ENCODE data around the gene SLC12A7.

SLC12A7 gene

DNA sequence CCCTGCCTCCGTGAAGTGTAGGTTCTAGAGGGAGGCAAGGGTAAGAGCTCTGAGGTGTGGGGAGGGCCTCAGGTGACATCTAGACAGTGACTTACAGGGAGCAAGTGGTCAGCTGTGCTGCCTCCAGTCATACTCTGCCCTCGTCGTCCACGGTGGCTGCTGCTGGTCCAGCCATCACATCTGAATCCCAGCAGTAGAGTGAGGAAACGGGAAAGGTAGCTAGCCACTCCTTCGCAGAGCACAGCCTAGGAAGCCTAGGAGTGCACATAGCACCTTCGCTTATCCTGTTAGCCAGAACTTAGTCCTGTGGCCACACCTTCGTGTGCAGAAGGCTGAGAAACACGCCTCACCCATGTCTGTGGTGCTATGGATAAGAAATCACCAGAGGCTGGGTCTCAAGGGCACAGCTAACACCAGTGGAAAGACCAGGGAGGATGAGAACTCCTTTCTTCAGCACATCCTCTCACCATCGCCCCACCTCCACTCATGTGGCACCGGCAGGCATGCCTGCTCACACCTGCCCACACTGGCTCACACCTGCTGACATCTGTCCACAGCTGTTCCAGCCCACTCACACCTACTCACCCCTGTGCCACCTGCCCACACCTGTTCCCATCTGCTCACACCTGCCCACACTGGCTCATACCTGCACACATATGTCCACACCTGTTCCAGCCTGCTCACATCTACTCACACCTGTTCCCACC is 45.0 kb upstream of the SLC12A7 start:
- ChIA-PET CTCF (no interaction called here), POLR2A (no interaction called here)
- TF ChIP-seq, protein P1, sequence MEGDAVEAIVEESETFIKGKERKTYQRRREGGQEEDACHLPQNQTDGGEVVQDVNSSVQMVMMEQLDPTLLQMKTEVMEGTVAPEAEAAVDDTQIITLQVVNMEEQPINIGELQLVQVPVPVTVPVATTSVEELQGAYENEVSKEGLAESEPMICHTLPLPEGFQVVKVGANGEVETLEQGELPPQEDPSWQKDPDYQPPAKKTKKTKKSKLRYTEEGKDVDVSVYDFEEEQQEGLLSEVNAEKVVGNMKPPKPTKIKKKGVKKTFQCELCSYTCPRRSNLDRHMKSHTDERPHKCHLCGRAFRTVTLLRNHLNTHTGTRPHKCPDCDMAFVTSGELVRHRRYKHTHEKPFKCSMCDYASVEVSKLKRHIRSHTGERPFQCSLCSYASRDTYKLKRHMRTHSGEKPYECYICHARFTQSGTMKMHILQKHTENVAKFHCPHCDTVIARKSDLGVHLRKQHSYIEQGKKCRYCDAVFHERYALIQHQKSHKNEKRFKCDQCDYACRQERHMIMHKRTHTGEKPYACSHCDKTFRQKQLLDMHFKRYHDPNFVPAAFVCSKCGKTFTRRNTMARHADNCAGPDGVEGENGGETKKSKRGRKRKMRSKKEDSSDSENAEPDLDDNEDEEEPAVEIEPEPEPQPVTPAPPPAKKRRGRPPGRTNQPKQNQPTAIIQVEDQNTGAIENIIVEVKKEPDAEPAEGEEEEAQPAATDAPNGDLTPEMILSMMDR (IDR thresholded peaks at IDR 0.05; ENCODE audit: control extremely low read depth, extremely low read depth, low read depth, missing control alignments): no peak
- DNase-seq (ENCODE audit: extremely low spot score): no peak

DNA sequence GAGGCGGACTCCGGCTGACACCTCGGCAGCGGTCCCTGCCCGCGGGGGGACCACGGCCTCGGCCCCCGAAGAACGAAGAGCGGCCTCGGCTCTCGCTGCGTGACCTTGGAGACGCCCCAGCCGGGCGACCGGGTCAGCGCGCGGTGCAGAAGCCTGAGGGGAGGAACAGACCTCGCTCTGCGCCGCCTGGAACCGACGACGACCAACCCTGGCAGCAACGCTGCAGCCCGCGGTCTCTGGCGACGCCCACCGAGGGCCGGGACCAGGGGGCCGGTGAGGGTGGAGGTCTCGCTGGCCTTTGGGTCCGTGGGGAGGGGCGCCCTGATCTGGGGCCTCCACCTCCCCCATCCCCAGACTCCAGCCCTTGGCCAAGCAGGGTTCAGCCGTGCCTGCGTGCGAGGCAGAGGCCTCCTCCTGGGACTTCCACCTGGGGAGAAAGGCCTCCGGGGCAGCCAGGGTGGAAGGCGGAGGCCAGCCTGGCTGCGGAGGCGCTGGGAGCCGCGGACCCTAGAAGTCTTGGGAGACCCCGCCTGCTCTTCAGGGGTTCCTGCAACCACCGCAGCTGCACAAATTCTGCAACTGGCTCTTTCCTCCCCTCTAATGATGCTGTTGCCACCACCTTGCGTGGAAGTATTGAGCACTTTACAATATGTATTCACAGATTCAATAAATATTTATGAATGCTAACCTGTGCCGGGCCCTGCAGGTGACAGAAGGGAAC is 44.3 kb upstream of the SLC12A7 start:
- ChIA-PET CTCF (no interaction called here), POLR2A (no interaction called here)
- TF ChIP-seq, protein P1 (IDR thresholded peaks at IDR 0.05; ENCODE audit: control extremely low read depth, extremely low read depth, low read depth, missing control alignments): no peak
- no peak for DNase-seq (ENCODE audit: extremely low spot score)

DNA sequence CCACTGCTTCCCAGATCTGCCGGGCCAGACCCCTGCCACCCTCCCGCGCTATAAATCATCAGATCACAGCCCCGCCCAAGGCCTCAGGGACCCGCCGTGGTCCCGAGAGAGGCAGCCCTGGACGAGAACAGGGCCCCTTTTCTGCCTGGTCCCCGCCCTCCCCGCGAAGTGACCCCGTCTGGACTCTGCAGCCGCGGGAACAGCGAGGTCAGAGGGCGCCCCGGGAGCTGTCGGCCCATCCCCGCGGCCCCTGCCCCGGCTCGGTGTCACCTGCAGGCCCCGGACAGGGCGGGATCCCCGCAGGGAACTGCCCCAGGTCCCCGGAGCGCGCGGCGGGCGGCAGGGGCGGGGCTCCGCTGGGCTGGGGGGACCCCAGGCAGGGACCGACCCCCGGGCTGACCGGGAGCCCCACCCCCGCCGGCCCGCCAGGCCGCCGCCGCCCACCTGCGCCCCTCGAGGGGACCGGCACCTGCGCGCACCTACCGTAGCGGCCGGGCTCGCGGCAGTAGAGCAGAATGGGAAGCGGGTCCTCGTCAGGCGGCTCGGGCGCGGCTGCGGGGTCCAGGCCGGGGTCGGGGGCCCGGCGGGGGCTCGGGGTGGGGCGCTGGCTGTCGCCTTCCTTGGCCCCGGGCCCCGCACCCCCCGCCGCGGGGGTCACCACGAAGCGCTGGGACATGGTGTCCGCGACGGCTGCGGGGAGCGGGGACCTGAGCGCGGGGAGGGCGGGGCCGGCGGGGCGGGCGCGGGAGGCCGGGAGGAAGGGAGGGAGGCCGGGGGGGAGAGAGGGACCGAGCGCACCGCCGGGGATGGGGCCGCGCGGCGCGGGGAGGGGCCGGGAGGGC is 43.5 kb upstream of the SLC12A7 start:
- CTCF ChIA-PET: no interaction called here
- DNase-seq (ENCODE audit: extremely low spot score): no peak
- TF ChIP-seq, protein P1 (IDR thresholded peaks at IDR 0.05; ENCODE audit: control extremely low read depth, extremely low read depth, low read depth, missing control alignments): no peak
- POLR2A ChIA-PET: no interaction called here

DNA sequence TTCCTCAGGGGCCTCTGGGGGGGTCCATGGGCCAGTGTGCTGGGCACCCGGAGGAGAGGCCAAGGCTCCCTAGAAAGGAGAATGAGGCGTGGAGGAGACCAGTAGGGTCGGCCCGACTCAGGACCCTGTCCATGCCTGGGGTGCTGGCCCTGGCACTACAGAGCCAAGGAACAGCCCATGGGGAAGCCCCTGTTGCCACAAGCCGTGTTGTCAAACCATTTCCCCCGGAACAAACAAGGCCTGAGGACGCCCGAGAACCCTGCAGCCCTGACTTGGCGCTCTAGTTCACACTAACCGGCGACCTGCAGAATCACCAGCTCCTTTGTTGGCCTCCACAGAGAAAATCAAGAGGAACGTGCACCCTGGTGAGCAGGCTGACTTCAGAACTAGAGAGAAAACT is 41.6 kb upstream of the SLC12A7 start:
- DNase-seq (ENCODE audit: extremely low spot score): no peak
- POLR2A ChIA-PET: no interaction called here
- TF ChIP-seq, protein P1 (IDR thresholded peaks at IDR 0.05; ENCODE audit: control extremely low read depth, extremely low read depth, low read depth, missing control alignments): no peak
- CTCF ChIA-PET: interaction anchor here (1.0 to 1.3 kb wide), 2 partner anchors 12 to 14 kb away, joined by 3 read pairs; no protein-coding TSS in a partner anchor

DNA sequence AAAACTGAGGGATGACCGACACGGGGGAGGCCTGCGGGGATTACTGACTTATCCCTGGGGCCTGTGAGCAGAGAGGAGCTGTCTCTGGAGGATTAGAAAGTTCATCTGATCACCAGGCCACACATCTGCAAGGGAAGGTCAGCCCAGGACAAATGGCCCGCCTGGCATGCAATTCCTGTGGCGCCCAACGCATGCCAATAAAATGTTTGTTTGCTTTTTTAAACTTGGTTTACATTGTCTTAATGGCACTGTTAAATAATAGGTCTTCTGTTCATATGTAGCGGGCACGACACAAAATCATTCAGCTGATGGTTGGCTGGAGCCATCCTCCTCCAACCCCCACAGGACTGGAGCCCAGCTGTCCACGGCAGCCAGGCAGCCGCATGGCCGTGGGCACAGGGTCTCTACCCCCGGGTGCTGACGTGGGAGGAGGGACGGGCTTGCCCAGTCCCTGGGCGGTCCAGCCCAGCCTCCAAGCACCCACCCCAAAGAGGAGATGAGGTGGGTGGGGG is 41.0 kb upstream of the SLC12A7 start:
- CTCF ChIA-PET: interaction anchor here (1.0 to 1.3 kb wide), 4 partner anchors 12 to 15 kb away, joined by 3 read pairs; no protein-coding TSS in a partner anchor
- TF ChIP-seq, protein P1 (IDR thresholded peaks at IDR 0.05; ENCODE audit: control extremely low read depth, extremely low read depth, low read depth, missing control alignments): no peak
- POLR2A ChIA-PET: no interaction called here
- DNase-seq (ENCODE audit: extremely low spot score): no peak

DNA sequence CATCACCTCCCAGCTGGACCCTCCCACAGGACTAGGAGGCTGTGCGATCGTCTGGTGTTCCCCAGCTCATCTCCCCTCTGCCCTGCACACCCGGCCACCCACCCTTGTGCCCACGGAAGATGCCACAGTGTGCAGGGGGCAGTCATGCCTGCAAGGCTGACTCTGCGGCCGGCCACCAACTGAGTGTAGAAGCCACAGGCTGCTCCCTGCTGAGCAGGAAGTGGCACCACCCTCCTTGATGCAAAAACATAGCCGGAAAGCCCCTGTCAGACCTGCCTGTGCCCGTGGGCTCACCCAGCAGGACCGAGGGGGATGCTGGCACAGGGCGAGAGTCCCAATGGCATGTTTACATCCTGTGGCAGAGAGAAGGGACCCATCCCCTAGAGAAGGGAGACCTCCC is 40.3 kb upstream of the SLC12A7 start:
- DNase-seq (ENCODE audit: extremely low spot score): no peak
- ChIA-PET CTCF (interaction anchor here (1.0 kb wide), 2 partner anchors 11 to 15 kb away, joined by 3 read pairs; no protein-coding TSS in a partner anchor), POLR2A (no interaction called here)
- TF ChIP-seq, protein P1 (IDR thresholded peaks at IDR 0.05; ENCODE audit: control extremely low read depth, extremely low read depth, low read depth, missing control alignments): no peak

Measured in GM10248 (cell line).